Hematopoietic multipotent progenitor cell treated with erythropoietin and hydrocortisone succinate and interleukin-3 and kit ligand, for 17 days (in vitro differentiated cells): ENCODE measurements around the gene SNN.

Experiments
- DNase-seq: peaks from one replicate; pipeline ENCODE4 v3.0.0-alpha.2; 2015; ENCODE audit warnings: low spot score

Gene SNN

GRCh38 chr16:11635113-11635652 lies 33.1 kb upstream of the SNN start:
- no peak for DNase-seq

- DNase-seq: no peak
Measured at GRCh38 chr16:11635679-11636171, 32.5 kb upstream of the SNN start.

GRCh38 chr16:11636172-11636721 lies 32.0 kb upstream of the SNN start:
- no peak for DNase-seq

- DNase-seq: no peak
Measured at GRCh38 chr16:11637320-11637719, 30.9 kb upstream of the SNN start.

- DNase-seq: no peak
Measured at GRCh38 chr16:11638140-11638539, 30.1 kb upstream of the SNN start.

GRCh38 chr16:11639008-11639562 lies 29.2 kb upstream of the SNN start:
- no peak for DNase-seq

GRCh38 chr16:11639925-11640899 lies 28.0 kb upstream of the SNN start:
- DNase-seq: no peak

- no peak for DNase-seq
Measured at GRCh38 chr16:11640987-11641817, 27.1 kb upstream of the SNN start.

- no peak for DNase-seq
Measured at GRCh38 chr16:11642765-11643116, 25.5 kb upstream of the SNN start.

GRCh38 chr16:11649276-11649675 lies 19.0 kb upstream of the SNN start:
- no peak for DNase-seq

GRCh38 chr16:11650641-11651591 lies 17.3 kb upstream of the SNN start:
- DNase-seq: no peak

- no peak for DNase-seq
Measured at GRCh38 chr16:11651796-11652195, 16.5 kb upstream of the SNN start.

GRCh38 chr16:11655655-11656054 lies 12.6 kb upstream of the SNN start:
- DNase-seq: no peak

- DNase-seq: no peak
Measured at GRCh38 chr16:11657556-11657955, 10.7 kb upstream of the SNN start.

- DNase-seq: no peak
Measured at GRCh38 chr16:11658896-11659708, 9.2 kb upstream of the SNN start.

- no peak for DNase-seq
Measured at GRCh38 chr16:11660565-11660964, 7.7 kb upstream of the SNN start.

GRCh38 chr16:11662582-11662981 lies 5.7 kb upstream of the SNN start:
- no peak for DNase-seq

GRCh38 chr16:11665071-11665491 lies 3.2 kb upstream of the SNN start:
- no peak for DNase-seq

GRCh38 chr16:11666103-11667055 lies 1.9 kb upstream of the SNN start:
- DNase-seq: no peak
